GM12875 (cell line): ENCODE data around the gene TSPAN32.

Experiments used
- H3K4me3 ChIP-seq: one replicate; pipeline ENCODE4 v1.5.1; 2011; ENCODE audit warnings: low read depth, low read length, control low read depth
- CTCF ChIP-seq: IDR thresholded peaks from 2 replicates; pipeline ENCODE4 v1.5.1; 2011; ENCODE audit warnings: low read depth, mild to moderate bottlenecking, control low read depth, inconsistent platforms, low read length, moderate library complexity, borderline replicate concordance; ENCODE audit not compliant: insufficient read depth

TSPAN32 gene

DNA sequence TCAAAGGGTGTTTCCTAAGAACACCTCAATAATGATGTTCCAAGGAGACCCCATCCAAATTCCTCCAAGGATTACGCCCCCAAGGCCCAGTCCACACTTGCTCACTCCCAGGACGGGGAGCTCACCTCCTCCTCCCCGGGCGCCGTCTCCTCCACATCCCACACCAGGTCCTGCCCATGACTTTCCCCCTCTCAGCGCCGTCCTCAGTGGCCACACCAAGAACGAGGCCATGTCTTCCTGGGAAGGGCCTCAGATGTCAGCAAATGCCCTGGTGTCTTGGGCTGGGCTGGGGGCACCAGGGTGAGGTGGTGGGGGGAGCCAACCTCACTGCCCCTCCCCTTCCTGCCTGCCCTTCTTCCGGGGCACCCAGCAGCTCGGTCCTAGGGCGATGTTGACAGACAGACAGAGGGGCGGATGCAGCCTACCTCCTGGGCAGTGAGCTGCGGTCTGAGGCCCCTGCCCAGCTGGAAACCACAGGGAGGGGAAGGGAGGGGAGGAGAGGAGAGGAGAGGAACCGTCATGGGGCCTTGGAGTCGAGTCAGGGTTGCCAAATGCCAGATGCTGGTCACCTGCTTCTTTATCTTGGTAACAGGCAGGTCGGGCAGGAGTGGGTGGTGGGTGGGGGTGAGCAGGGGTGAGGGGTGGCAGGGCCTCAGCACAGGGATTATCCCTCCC is at the start of gene TSPAN32, which contains the start of gene C11orf21:
Gene TSPAN32 (plus strand): TSS at position 383 of the 675 bp plus-strand sequence. CDS start 137 bp downstream, at position 520.
Gene C11orf21 (minus strand): TSS at position 288 of the 675 bp plus-strand sequence. CDS start 110 bp downstream, at position 178.
- no peak for TF ChIP-seq CTCF
- no peak within 1 kb of the TSS for H3K4me3 ChIP-seq

DNA sequence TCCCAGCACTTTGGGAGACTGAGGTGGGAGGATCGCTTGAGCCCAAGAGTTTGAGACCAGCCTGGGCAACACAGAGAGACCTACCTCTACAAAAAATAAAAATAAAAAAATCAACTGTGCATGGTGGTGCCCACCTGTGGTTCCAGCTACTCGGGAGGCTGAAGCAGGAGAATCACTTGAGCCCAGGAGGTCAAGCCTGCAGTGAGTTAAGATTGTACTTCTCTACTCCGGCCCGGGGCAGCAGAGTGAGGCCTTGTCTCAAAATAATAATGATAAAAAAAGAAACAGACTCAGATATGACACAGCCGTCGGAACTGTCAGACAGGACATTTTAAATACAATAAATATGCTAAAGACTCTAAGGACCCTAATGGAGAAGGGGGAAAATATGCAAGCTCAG is 49.8 kb upstream of the TSPAN32 start:
- H3K4me3 ChIP-seq: no peak overlapping the region
- TF ChIP-seq CTCF: no peak

GRCh38 chr11:2256293-2256913 is 45.4 kb upstream of the TSPAN32 start:
- H3K4me3 ChIP-seq: no peak overlapping the region
- TF ChIP-seq CTCF: no peak

- no peak overlapping the region for H3K4me3 ChIP-seq
- TF ChIP-seq CTCF: no peak
Observed at GRCh38 chr11:2256951-2257700, 44.7 kb upstream of the TSPAN32 start.

GRCh38 chr11:2258501-2259465 is 43.0 kb upstream of the TSPAN32 start:
- no peak for TF ChIP-seq CTCF
- H3K4me3 ChIP-seq: no peak overlapping the region

DNA sequence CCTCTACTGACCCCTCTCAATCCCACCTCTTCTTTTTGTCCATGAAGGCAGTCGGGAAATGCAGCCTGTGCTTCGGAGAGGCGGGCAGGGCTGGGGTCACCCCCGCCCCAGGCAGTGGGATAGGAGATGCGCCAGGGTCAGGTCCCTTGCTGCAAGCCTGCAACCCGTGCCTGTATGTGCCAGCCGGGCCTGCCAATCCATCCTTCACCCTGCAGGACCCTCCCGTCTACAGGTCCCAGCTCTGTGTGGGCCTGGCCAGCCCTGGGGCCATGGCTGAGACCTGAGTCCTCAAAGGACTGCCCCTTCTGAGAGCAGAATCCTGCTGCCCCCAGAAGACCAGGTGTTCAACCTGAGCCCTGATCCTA is 42.4 kb upstream of the TSPAN32 start:
- no peak for TF ChIP-seq CTCF
- H3K4me3 ChIP-seq: no peak overlapping the region
